ENCODE measurements around the gene SLF2. TPM values are rescaled to one million over a fixed set of nuclear protein-coding genes. Genes with fewer than 3 reads are reported as not detected.

Gene SLF2
- total and polyA plus RNA-seq, 8 donors: 2.3 to 49.9 (median 14.4) TPM

GRCh38 chr10:100864978-100865377 is 47.8 kb upstream of the SLF2 start:
- H3K9me3 ChIP-seq: no peaks in the 10 kb centered on the region
- H3K36me3 ChIP-seq: no peaks in the 10 kb centered on the region
- intact Hi-C loops (cut with DNase I; ENCODE audit: low total_unique reads): no loop called here
- peaks cover 0 to 6% (median 2%) of the 10 kb centered on the region in 4 donors for H3K4me1 ChIP-seq
- no peak overlapping the region for H3K4me3 ChIP-seq
- no peak overlapping the region for H3K27ac ChIP-seq
- WGBS, 5 donors: 22 to 40% (median 34%) methylated on average over 3 to 4 of the region's 4 CpGs
- H3K27me3 ChIP-seq: peaks cover 0 to 87% (median 40%) of the 10 kb centered on the region in 3 donors
- TF ChIP-seq EP300 (IDR thresholded peaks at IDR 0.05) (no peak), POLR2A (IDR thresholded peaks at IDR 0.05) (no peak), POLR2AphosphoS5 (IDR thresholded peaks at IDR 0.05) (no peak)
- TF ChIP-seq, protein P1, sequence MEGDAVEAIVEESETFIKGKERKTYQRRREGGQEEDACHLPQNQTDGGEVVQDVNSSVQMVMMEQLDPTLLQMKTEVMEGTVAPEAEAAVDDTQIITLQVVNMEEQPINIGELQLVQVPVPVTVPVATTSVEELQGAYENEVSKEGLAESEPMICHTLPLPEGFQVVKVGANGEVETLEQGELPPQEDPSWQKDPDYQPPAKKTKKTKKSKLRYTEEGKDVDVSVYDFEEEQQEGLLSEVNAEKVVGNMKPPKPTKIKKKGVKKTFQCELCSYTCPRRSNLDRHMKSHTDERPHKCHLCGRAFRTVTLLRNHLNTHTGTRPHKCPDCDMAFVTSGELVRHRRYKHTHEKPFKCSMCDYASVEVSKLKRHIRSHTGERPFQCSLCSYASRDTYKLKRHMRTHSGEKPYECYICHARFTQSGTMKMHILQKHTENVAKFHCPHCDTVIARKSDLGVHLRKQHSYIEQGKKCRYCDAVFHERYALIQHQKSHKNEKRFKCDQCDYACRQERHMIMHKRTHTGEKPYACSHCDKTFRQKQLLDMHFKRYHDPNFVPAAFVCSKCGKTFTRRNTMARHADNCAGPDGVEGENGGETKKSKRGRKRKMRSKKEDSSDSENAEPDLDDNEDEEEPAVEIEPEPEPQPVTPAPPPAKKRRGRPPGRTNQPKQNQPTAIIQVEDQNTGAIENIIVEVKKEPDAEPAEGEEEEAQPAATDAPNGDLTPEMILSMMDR (IDR thresholded peaks at IDR 0.05): no peak
- DNase-seq: peak; percentile 37 to 50

DNA sequence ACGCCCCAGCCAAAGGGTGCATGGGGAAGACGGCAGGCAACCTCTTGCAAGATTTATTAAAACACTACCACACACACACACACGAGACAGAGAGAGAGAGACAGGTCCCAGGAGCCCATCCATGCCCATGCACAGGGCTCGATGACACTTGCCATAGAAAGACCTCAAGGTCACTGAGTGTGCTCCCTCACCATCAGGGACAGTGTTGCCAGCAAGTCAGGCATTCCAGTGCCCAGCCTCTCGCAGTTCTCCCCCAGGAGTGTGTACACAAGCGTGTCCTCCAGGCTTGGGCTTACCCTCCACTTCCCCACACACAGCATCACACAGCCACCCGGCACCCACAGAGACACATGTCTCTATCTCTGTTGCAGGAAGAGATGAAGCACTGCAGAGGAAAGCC is 46.8 kb upstream of the SLF2 start:
- TF ChIP-seq, protein P1 (IDR thresholded peaks at IDR 0.05): no peak
- no peak for TF ChIP-seq POLR2A (IDR thresholded peaks at IDR 0.05)
- no peak for TF ChIP-seq EP300 (IDR thresholded peaks at IDR 0.05)
- TF ChIP-seq POLR2AphosphoS5 (IDR thresholded peaks at IDR 0.05): no peak
- DNase-seq: no peak
- Histone ChIP-seq H3K27me3 (peaks cover 0 to 77% (median 36%) of the 10 kb centered on the region in 3 donors), H3K4me1 (peaks cover 0 to 6% (median 2%) of the 10 kb centered on the region in 4 donors), H3K36me3 (no peaks in the 10 kb centered on the region), H3K27ac (no peak overlapping the region), H3K4me3 (no peak overlapping the region), H3K9me3 (no peaks in the 10 kb centered on the region)
- WGBS, 5 donors: 58 to 76% (median 61%) methylated on average over 7 of the region's 7 CpGs
- intact Hi-C loops (cut with DNase I; ENCODE audit: low total_unique reads): no loop called here

GRCh38 chr10:100866575-100867098 is 46.1 kb upstream of the SLF2 start:
- no peaks in the 10 kb centered on the region for H3K9me3 ChIP-seq
- WGBS, 5 donors: 12 to 22% (median 15%) methylated on average over 20 to 21 of the region's 21 CpGs
- TF ChIP-seq EP300 (IDR thresholded peaks at IDR 0.05) (no peak), POLR2A (IDR thresholded peaks at IDR 0.05) (no peak), POLR2AphosphoS5 (IDR thresholded peaks at IDR 0.05) (no peak)
- TF ChIP-seq, protein P1 (IDR thresholded peaks at IDR 0.05): no peak
- no peak overlapping the region for H3K4me3 ChIP-seq
- H3K4me1 ChIP-seq: peaks cover 0 to 6% (median 2%) of the 10 kb centered on the region in 4 donors
- H3K27ac ChIP-seq: no peak overlapping the region
- H3K27me3 ChIP-seq: peaks cover 0 to 72% (median 36%) of the 10 kb centered on the region in 3 donors
- DNase-seq: no peak
- intact Hi-C loops (cut with DNase I; ENCODE audit: low total_unique reads): no loop called here
- H3K36me3 ChIP-seq: no peaks in the 10 kb centered on the region

GRCh38 chr10:100867261-100867963 is 45.4 kb upstream of the SLF2 start:
- 73 to 77% (median 75%) methylated on average over 8 of the region's 8 CpGs for WGBS, 5 donors
- TF ChIP-seq, protein P1 (IDR thresholded peaks at IDR 0.05): no peak
- TF ChIP-seq POLR2AphosphoS5 (IDR thresholded peaks at IDR 0.05) (no peak), EP300 (IDR thresholded peaks at IDR 0.05) (no peak), POLR2A (IDR thresholded peaks at IDR 0.05) (no peak)
- intact Hi-C loops (cut with DNase I; ENCODE audit: low total_unique reads): no loop called here

More at GRCh38 chr10:100867261-100867963, 45.4 kb upstream of the SLF2 start:
- Histone ChIP-seq H3K36me3 (no peaks in the 10 kb centered on the region), H3K27ac (no peak overlapping the region), H3K9me3 (no peaks in the 10 kb centered on the region), H3K4me3 (no peak overlapping the region), H3K4me1 (peaks cover 0 to 6% (median 2%) of the 10 kb centered on the region in 4 donors), H3K27me3 (peaks cover 0 to 77% (median 36%) of the 10 kb centered on the region in 3 donors)
- no peak for DNase-seq

Measured in stomach (tissue), 9 donors.